ENCODE results near the gene SPOPL.

The SPOPL gene

DNA sequence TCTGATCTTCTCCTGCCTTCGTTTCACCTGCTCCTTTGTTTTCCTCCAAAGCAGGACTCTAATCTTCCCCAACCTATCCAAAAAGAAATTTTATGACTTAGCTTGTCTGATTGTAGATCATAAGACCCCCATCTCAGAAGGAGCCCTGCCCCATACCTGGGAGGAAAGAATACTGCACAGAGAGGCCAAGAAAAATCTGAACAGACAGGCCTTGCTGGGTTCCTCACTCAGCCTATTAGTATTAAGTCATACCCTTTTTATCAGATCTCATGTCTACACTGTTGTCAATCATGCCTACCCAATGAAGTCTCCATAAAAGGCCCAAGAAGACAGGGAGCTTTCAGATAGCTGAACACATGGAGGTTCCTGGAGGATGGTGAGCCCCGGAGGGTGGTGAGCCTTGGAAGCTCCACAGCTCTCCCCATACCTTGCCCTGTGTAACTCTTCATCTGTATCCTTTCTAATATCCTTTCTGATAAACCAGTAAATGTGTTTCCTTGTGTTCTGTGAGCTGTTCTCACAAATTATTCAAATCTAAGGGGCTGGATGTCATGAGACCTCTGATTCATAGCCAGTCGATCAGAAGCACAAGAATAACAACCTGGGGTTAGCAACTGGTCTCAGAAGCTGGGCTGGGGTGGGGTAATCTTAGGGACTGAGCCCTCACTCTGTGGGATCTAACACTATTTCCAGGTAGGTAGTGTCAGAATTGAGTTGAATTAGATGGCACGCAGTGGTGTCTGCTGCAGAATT, 108.8 kb downstream of the SPOPL start:
- DNase-seq = no peak

DNA sequence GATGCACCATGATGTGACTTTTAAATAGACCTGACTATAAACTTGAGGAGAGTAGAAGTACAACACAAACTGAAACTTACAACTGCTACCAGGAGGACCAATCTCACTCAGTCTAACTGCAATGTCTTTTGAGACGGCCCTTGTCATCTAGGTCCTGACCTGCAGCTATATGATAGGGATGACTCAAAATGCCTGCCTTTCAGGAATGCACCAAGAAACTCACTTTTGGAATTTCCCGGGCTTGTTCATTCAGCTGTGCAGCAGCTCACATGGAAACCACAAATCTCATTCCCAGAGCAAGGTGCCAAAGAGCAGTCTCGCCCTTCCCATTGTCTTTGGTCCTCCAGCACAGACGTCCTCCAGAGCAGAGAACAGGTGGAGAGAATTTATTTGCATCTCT, 113.7 kb downstream of the SPOPL start:
- DNase-seq = no peak

DNA sequence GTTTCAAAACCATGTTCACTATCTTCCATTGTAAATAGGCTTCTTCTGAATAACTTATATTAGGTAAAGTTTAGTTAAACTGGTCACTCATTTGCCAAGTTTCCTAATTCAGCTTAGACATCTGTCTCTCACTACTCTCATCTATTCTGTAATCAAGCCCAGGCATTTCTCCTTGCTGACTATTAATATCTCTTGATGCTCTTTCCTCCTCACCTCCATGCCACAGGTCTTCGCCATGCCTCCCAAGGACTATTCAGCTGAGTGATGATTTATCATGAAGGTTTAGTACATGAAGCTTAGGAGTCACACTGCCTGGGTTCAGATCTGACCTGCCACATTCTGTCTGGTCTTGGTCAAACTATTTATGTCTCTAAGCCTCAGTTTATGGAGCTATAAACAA, 115.5 kb downstream of the SPOPL start:
- DNase-seq = no peak

DNA sequence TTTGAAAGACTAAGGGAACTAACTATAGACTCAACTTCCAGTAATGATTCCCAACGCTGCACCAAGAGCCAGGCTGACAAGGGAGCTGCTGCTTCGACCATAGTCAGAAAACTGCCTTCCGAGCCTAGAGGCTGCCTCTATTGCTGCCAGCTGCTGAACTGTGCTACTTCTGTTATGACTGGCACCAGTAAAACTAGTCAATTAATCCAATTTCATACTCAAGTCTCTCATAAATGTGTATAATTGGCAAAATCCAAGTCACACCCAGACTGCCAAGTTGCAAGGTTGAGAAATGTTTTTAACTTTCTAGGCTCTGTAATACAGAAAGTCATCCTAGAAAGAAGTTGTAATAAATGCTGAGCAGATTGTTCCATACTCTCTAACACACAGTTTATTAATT, 117.4 kb downstream of the SPOPL start:
- no peak for DNase-seq

DNA sequence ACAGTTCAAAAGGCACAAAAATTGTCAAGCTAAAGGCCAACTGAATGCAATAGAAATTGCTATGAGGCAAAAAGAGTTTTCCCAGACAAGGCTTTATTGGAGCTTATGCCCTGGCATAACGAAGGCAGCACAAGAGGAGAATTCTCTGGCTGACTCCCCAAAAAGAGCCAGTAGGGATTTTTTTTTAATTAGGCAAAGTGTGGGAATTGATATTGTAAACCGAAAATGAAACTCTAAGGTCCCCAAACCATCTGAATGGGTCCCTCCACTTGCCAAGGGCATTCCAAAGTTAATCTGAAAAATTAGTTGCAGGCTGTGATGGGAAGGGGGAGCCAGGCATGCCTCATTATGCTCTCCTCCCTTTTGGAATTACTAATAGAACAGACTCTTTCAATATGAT, 118.9 kb downstream of the SPOPL start:
- DNase-seq = no peak

DNA sequence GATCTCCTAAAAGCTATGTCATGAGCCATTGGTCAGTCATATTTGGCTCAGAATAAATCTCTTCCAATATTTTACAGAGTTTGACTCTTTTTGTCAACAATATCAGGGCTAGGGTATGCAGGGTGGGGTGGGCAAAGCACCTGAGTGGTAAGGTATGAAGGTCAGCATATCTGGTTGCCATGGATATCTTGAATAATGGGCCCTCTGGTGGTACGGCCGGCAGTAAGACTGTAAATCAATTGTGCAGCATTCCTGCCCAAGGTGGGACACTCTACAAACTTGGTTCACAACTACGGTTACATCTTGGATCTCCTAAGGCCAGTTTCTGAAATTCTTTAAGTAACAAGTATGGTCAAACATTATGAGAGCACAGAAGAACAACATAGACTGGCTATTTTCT, 119.6 kb downstream of the SPOPL start:
- DNase-seq = no peak

DNA sequence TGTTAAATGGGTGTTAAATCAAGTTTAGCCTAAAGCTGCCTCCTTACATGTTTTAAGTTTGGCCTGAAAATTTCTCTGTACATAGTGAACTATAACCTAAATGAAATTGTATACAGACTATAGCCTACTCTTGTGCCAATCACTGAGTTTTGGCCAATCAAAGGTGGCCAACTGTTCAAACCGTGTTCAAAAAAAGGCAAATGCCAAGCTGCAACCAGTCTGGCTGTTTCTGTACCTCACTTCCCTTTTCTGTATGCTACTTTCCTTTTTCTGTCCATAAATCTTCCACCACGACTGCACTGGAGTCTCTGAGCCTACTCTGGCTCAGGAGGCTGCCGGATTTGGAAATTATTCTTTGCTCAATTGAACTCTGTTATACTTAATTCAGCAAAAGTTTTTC, 121.0 kb downstream of the SPOPL start:
- DNase-seq = no peak

Measured in stimulated activated CD8-positive, alpha-beta memory T cell treated with anti-CD3 and anti-CD28 coated beads, Interleukin-4, amount 100 ng/mL, for 48 hours (primary cell).